Erythroblast (primary cell): ENCODE results near the gene SLC39A11.

Experiments
- GATA1 ChIP-seq: IDR thresholded peaks from 2 replicates; pipeline ENCODE4 v1.6.1; 2011; ENCODE audit warnings: low read depth, mild to moderate bottlenecking, control low read depth, low read length, moderate library complexity
- POLR2A ChIP-seq: IDR thresholded peaks from 2 replicates; pipeline ENCODE4 v1.6.1; 2011; ENCODE audit warnings: mild to moderate bottlenecking, low read length

DNA sequence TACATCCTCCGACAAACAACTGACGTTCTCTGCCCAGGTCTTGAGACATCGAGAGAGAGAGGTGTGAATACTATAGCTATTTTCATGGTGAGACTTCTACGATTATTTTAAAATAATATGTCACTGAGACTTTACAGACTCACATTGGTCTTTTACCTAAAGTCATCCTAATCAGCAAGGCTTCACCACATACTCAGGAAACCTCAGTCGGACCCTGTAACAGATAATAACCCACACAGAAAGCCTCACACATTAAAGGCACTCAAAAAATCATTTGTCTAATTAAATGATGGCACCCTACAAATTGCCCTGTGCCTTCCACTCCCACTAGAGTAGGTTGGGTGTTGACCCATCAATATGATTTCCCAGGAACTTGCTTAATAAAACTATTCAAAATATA is 19.8 kb upstream of the SLC39A11 start:
- TF ChIP-seq POLR2A (no peak), GATA1 (no peak)
